Activated CD8-positive, alpha-beta memory T cell treated with anti-CD3 and anti-CD28 coated beads, Interleukin-2, amount 10 ng/mL, durations not matched to agents 7 days and 5 days (primary cell): ENCODE data around the gene C2orf68. TPM values are rescaled to one million over a fixed set of nuclear protein-coding genes. Genes with fewer than 3 reads are reported as not detected.
"Not testable (repeated sequence)": the region's sequence is repeated elsewhere in the genome, so short reads cannot be mapped to it uniquely, and the experiment has no call there.

Experiments used
- ATAC-seq: fragments of 150-1000 bp; cut with Tn5 transposase; one replicate; pipeline ENCODE4 v1.10.0; 2021; ENCODE audit warnings: moderate library complexity
- CTCF ChIA-PET: fragments of 350-600 bp; sonication (Branson Sonifier 250); formaldehyde crosslinking; loops from one replicate; lab custom pipeline; 2021; ENCODE audit warnings: antibody characterized with exemption; lab: Charles Lee
- DNase-seq: peaks from one replicate; pipeline ENCODE4 v3.0.0-alpha.2; 2020
- H3K27ac Mint-ChIP-seq: one replicate; pipeline ENCODE4 v1.8.0; 2021; ENCODE audit warnings: mild to moderate bottlenecking, mixed read lengths
- H3K27me3 Mint-ChIP-seq: one replicate; pipeline ENCODE4 v1.8.0; 2021; ENCODE audit warnings: mixed read lengths
- H3K36me3 Mint-ChIP-seq: one replicate; pipeline ENCODE4 v1.8.0; 2021; ENCODE audit warnings: mild to moderate bottlenecking, mixed read lengths
- H3K4me1 Mint-ChIP-seq: one replicate; pipeline ENCODE4 v1.8.0; 2021; ENCODE audit warnings: mixed read lengths
- H3K4me3 Mint-ChIP-seq: one replicate; pipeline ENCODE4 v1.8.0; 2021; ENCODE audit warnings: mild to moderate bottlenecking, moderate library complexity, mixed read lengths
- H3K9me3 Mint-ChIP-seq: one replicate; pipeline ENCODE4 v1.8.0; 2022; ENCODE audit warnings: low read depth, mixed read lengths
- total RNA-seq, 2 experiments: library from RNA; stranded (reverse); gene quantifications; one replicate each; pipeline ENCODE4 v1.2.3, GENCODE V29; 2021

C2orf68 gene
- total RNA-seq, 2 experiments from 2014 or later = 47.3 to 47.9 TPM

GRCh38 chr2:85594715-85595300 is 17.1 kb downstream of the C2orf68 start:
- DNase-seq (no peak), ATAC-seq (no peak)
- peak overlapping the region; percentile 91 for H3K27ac Mint-ChIP-seq
- peak overlapping the region; percentile 97 for H3K4me3 Mint-ChIP-seq
- H3K36me3 Mint-ChIP-seq = peaks cover 9% of the 10 kb centered on the region
- H3K9me3 Mint-ChIP-seq = no peaks in the 10 kb centered on the region
- no peaks in the 10 kb centered on the region for H3K27me3 Mint-ChIP-seq
- CTCF ChIA-PET = interaction anchor here (0.8 to 2.7 kb wide), 9 partner anchors 9 to 175 kb away, joined by 3 to 15 read pairs (median 4); partner anchors contain the start of gene USP39
- peaks cover 35% of the 10 kb centered on the region for H3K4me1 Mint-ChIP-seq

DNA sequence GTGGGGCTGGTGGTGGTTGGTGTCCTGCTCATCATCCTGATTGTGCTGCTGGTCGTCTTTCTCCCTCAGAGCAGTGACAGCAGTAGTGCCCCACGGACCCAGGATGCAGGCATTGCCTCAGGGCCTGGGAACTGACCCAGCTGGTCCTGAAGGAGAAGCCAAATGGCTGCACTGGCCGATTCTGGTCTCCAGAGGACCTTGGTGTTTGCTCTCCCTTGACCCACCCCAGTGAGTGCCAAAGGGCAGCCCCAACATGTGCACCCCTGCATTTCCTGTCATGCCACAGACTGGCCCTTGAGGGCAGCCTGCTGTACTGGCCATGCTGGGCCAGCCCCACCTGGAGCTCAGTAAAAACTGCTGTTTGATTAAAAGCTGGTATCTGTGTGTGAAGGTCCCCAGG is 18.8 kb downstream of the C2orf68 start:
- Mint-ChIP-seq H3K27ac (no peak overlapping the region), H3K9me3 (no peaks in the 10 kb centered on the region), H3K36me3 (peaks cover 8% of the 10 kb centered on the region), H3K4me3 (no peak overlapping the region), H3K4me1 (peaks cover 37% of the 10 kb centered on the region), H3K27me3 (no peaks in the 10 kb centered on the region)
- DNase-seq (no peak), ATAC-seq (no peak)
- CTCF ChIA-PET = no interaction called here

DNA sequence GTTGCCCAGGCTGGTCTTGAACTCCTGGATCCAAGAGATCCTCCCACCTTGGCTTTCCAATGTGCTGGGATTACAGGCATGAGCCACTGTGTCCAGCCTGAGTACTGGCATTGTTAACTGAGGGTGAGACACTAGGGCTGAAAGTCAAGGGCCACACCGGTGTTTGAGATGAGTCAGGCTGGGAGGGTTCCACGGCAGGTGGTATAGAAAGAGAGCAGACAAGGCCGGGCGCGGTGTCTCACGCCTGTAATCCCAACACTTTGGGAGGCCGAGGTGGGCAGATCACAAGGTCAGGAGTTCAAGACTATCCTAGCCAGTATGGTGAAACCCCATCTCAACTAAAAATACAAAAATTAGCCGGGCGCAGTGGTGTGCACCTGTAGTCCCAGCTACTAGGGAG is 19.6 kb downstream of the C2orf68 start:
- H3K9me3 Mint-ChIP-seq, H3K27ac Mint-ChIP-seq, H3K36me3 Mint-ChIP-seq, DNase-seq, H3K4me3 Mint-ChIP-seq, H3K27me3 Mint-ChIP-seq, ATAC-seq, CTCF ChIA-PET: not testable (repeated sequence)
- peaks cover 41% of the 10 kb centered on the region for H3K4me1 Mint-ChIP-seq

DNA sequence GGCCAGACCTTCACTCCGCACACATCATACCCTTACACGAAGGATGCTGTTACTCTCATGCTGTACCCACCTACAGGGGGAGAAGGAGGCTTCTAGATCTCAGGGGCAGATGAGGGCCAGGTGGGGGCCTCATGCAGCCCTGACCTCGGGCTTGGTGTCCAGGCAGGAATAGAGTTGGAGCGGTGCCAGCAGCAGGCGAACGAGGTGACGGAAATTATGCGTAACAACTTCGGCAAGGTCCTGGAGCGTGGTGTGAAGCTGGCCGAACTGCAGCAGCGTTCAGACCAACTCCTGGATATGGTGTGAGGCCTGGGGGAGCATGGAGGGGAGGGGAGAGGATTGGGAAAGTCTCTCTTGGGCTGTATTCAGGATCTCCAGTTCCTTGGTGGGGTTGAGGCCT is 20.3 kb downstream of the C2orf68 start:
- peaks cover 1% of the 10 kb centered on the region for H3K36me3 Mint-ChIP-seq
- H3K9me3 Mint-ChIP-seq = no peaks in the 10 kb centered on the region
- ATAC-seq = no peak
- DNase-seq = no peak
- H3K4me1 Mint-ChIP-seq = peaks cover 34% of the 10 kb centered on the region
- H3K27me3 Mint-ChIP-seq = no peaks in the 10 kb centered on the region
- CTCF ChIA-PET = no interaction called here
- H3K4me3 Mint-ChIP-seq = no peak overlapping the region
- no peak overlapping the region for H3K27ac Mint-ChIP-seq

DNA sequence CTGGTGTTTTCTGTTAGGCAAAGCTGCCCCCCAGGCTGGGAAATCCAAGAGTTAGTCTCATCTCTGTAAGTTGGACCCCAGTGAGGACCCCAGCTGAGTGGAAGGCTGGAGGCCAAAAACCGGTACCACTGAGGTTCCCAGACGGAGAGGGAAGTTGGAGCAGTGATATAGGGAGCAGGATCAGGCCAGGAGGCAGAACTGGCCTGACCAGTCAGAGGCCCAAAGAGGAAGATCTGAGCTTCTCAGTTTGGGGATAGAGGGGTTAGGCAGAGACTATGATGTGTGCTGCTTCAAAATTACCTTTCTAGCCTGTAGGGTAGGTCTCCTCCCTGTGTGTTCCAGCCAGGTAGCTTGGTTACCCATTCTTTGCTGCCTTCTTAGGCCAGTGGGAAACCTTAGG is 20.9 kb downstream of the C2orf68 start:
- ATAC-seq (no peak), DNase-seq (no peak)
- peaks cover 1% of the 10 kb centered on the region for H3K36me3 Mint-ChIP-seq
- H3K4me3 Mint-ChIP-seq = no peak overlapping the region
- no peaks in the 10 kb centered on the region for H3K27me3 Mint-ChIP-seq
- no peak overlapping the region for H3K27ac Mint-ChIP-seq
- CTCF ChIA-PET = no interaction called here
- H3K9me3 Mint-ChIP-seq = no peaks in the 10 kb centered on the region
- peaks cover 33% of the 10 kb centered on the region for H3K4me1 Mint-ChIP-seq

- ATAC-seq (no peak), DNase-seq (no peak)
- no peak overlapping the region for H3K4me3 Mint-ChIP-seq
- H3K9me3 Mint-ChIP-seq = no peaks in the 10 kb centered on the region
- peaks cover 1% of the 10 kb centered on the region for H3K36me3 Mint-ChIP-seq
- H3K27me3 Mint-ChIP-seq = no peaks in the 10 kb centered on the region
- peaks cover 40% of the 10 kb centered on the region for H3K4me1 Mint-ChIP-seq
- H3K27ac Mint-ChIP-seq = no peak overlapping the region
- CTCF ChIA-PET = no interaction called here
These were observed 21.7 kb downstream of the C2orf68 start for GRCh38 chr2:85589982-85590791.

DNA sequence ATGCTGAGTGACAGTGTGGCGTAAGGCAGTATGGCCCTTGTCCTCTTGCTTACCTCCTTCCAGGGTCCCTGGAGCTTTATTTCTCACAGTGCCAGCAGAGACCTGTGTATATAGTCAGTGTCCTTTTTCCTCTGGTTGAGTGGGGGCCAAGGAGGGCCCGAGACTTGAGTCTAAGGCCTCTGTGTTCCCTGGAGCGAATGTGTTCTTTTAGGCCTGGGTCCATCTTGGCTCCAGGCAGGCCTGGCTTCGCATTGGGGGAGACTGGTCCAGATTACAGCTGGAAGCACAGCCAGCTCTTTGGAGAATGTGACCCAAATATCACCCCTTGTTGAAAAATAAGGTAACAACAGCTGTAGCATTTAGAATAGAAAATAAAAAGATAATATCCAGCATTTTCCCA is 22.7 kb downstream of the C2orf68 start:
- CTCF ChIA-PET = no interaction called here
- H3K4me1 Mint-ChIP-seq = peaks cover 37% of the 10 kb centered on the region
- no peaks in the 10 kb centered on the region for H3K27me3 Mint-ChIP-seq
- H3K36me3 Mint-ChIP-seq = peaks cover 1% of the 10 kb centered on the region
- DNase-seq = no peak
- no peak overlapping the region for H3K27ac Mint-ChIP-seq
- H3K4me3 Mint-ChIP-seq = no peak overlapping the region
- ATAC-seq = no peak
- no peaks in the 10 kb centered on the region for H3K9me3 Mint-ChIP-seq

GRCh38 chr2:85588645-85589044 is 23.2 kb downstream of the C2orf68 start:
- no peak overlapping the region for H3K27ac Mint-ChIP-seq
- H3K9me3 Mint-ChIP-seq = no peaks in the 10 kb centered on the region
- H3K4me3 Mint-ChIP-seq = no peak overlapping the region
- peaks cover 37% of the 10 kb centered on the region for H3K4me1 Mint-ChIP-seq
- no peaks in the 10 kb centered on the region for H3K27me3 Mint-ChIP-seq
- ATAC-seq (no peak), DNase-seq (no peak)
- peaks cover 4% of the 10 kb centered on the region for H3K36me3 Mint-ChIP-seq
- CTCF ChIA-PET = no interaction called here

DNA sequence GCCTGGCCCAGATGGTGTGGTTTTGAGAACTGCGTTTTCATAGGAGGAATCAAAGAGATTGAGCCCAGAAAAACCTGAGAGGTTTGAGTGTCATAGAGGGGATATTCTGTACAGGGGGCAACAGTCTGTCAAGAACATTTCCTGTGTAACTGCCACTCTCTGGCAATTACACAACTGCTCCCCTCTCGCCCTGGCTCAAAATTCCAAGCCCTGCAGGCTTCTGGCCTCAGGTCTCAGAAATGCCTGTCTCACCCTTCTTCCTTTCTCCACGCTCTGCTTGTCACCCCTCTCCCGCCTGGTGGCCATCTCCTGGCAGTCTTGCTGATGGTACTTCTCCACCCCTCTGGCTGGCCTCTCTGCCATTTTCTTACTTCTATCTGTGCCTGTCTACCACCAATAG is 23.6 kb downstream of the C2orf68 start:
- peaks cover 42% of the 10 kb centered on the region for H3K4me1 Mint-ChIP-seq
- peaks cover 4% of the 10 kb centered on the region for H3K36me3 Mint-ChIP-seq
- no peak for ATAC-seq
- no peak overlapping the region for H3K27ac Mint-ChIP-seq
- H3K4me3 Mint-ChIP-seq = no peak overlapping the region
- H3K9me3 Mint-ChIP-seq = no peaks in the 10 kb centered on the region
- H3K27me3 Mint-ChIP-seq = no peaks in the 10 kb centered on the region
- no peak for DNase-seq
- CTCF ChIA-PET = no interaction called here

GRCh38 chr2:85585781-85586105 is 26.1 kb downstream of the C2orf68 start:
- H3K27ac Mint-ChIP-seq = peak overlapping the region; percentile 93
- no peaks in the 10 kb centered on the region for H3K27me3 Mint-ChIP-seq
- ATAC-seq (no peak), DNase-seq (no peak)
- peaks cover 18% of the 10 kb centered on the region for H3K36me3 Mint-ChIP-seq
- CTCF ChIA-PET = interaction anchor here (0.7 to 1.1 kb wide), 2 partner anchors 10 to 20 kb away, joined by 3 to 4 read pairs; partner anchors contain the start of gene RNF181
- H3K4me1 Mint-ChIP-seq = peaks cover 43% of the 10 kb centered on the region
- peak overlapping the region; percentile 89 for H3K4me3 Mint-ChIP-seq
- no peaks in the 10 kb centered on the region for H3K9me3 Mint-ChIP-seq

GRCh38 chr2:85584857-85585780 is 26.7 kb downstream of the C2orf68 start:
- ATAC-seq = peak; percentile 64
- Mint-ChIP-seq H3K27ac (peak overlapping the region; percentile 93), H3K36me3 (peaks cover 21% of the 10 kb centered on the region), H3K4me3 (peak overlapping the region; percentile 89), H3K9me3 (no peaks in the 10 kb centered on the region), H3K27me3 (no peaks in the 10 kb centered on the region), H3K4me1 (peaks cover 44% of the 10 kb centered on the region)
- DNase-seq = peak; percentile 56
- CTCF ChIA-PET = interaction anchor here (0.7 to 1.7 kb wide), 3 partner anchors 10 to 33 kb away, joined by 3 to 5 read pairs (median 4); partner anchors contain the start of gene RNF181

GRCh38 chr2:85584354-85584856 is 27.5 kb downstream of the C2orf68 start, which contains the start of gene VAMP5:
Gene VAMP5 (plus strand): TSS chr2:85584431. CDS start chr2:85584491, 60 bp downstream.
- no peaks in the 10 kb centered on the region for H3K9me3 Mint-ChIP-seq
- CTCF ChIA-PET = interaction anchor here (1.1 to 1.7 kb wide), 4 partner anchors 10 to 52 kb away, joined by 3 to 5 read pairs (median 4); partner anchors contain the start of gene RNF181
- no peaks in the 10 kb centered on the region for H3K27me3 Mint-ChIP-seq
- H3K36me3 Mint-ChIP-seq = peaks cover 23% of the 10 kb centered on the region
- H3K27ac Mint-ChIP-seq = peak within 1 kb of the TSS; percentile 93
- peak within 1 kb of the TSS; percentile 89 for H3K4me3 Mint-ChIP-seq
- no peak for DNase-seq
- ATAC-seq = peak; percentile 69
- peaks cover 43% of the 10 kb centered on the region for H3K4me1 Mint-ChIP-seq
